ENCODE data around the gene NSG2.

DNA sequence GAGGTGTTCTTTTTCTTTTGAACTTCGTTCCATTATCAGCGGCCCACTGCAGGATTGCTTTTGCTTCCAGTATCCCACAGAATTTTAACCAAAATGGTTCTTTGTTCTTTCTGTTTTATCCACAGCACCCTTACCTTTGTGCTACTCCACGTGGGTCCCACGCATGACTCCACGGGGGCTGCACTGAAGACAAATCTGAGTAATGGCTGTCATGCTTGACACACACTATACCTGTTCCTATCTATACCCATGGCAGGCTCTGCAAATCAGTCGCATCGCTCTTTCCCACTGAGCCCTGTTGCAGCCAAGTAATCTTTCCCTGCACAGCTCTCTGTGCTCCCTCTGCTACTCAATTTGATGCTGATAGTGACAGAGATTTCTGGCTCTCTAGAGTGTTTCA lies 69.7 kb downstream of the NSG2 start:
- TF ChIP-seq, protein P1, sequence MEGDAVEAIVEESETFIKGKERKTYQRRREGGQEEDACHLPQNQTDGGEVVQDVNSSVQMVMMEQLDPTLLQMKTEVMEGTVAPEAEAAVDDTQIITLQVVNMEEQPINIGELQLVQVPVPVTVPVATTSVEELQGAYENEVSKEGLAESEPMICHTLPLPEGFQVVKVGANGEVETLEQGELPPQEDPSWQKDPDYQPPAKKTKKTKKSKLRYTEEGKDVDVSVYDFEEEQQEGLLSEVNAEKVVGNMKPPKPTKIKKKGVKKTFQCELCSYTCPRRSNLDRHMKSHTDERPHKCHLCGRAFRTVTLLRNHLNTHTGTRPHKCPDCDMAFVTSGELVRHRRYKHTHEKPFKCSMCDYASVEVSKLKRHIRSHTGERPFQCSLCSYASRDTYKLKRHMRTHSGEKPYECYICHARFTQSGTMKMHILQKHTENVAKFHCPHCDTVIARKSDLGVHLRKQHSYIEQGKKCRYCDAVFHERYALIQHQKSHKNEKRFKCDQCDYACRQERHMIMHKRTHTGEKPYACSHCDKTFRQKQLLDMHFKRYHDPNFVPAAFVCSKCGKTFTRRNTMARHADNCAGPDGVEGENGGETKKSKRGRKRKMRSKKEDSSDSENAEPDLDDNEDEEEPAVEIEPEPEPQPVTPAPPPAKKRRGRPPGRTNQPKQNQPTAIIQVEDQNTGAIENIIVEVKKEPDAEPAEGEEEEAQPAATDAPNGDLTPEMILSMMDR (IDR thresholded peaks at IDR 0.05 in 4 of 5, conservative IDR thresholded peaks at IDR 0.05 in 1 of 5): no peak
- TF ChIP-seq POLR2A (IDR thresholded peaks at IDR 0.05): no peak
